CD1c-positive myeloid dendritic cell (primary cell): ENCODE measurements around the gene BATF2.
"Not testable (repeated sequence)": the region's sequence is repeated elsewhere in the genome, so short reads cannot be mapped to it uniquely, and the experiment has no call there.

Source experiments
- DNase-seq: peaks from one replicate; pipeline ENCODE4 v3.0.0-alpha.2; 2016; ENCODE audit errors: extremely low spot score

BATF2 gene, protein sequence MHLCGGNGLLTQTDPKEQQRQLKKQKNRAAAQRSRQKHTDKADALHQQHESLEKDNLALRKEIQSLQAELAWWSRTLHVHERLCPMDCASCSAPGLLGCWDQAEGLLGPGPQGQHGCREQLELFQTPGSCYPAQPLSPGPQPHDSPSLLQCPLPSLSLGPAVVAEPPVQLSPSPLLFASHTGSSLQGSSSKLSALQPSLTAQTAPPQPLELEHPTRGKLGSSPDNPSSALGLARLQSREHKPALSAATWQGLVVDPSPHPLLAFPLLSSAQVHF

DNA sequence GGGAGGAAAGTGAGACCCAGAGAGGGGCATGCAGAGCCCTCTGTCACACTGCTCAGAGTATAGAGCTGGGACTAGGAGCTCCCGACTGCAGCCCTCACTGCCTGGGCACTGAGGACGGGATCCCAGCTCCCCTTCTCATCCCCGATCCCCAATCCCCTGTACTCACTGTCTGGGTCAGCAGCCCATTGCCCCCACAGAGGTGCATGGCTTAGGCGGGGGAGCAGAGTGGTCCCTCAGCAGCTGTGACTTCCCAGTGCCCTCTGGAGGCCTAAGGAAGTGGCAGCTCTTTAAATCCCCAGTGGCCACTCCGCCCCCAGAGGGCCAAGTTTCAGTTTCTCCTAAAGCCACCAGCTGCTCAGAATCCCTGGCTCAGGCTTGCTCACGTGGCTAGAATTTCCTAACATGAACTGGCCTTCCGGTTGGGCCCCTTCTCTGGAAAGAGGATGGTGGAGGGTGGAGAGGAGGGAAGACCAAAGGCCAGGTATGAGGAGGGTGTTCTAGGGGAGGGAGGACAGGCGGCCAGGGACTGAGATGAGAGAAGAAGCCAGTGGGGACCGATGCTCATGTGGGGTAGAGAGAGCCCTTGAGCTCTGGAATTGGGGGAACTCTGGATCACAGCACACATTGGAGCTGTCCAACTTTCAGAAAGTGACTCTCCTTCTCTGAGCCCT lies at the start of gene BATF2:
TSS of gene BATF2 (minus strand) at position 262 of the 671 bp plus-strand sequence. CDS start at position 205, 57 bp downstream.
- peak; percentile 83 for DNase-seq

DNA sequence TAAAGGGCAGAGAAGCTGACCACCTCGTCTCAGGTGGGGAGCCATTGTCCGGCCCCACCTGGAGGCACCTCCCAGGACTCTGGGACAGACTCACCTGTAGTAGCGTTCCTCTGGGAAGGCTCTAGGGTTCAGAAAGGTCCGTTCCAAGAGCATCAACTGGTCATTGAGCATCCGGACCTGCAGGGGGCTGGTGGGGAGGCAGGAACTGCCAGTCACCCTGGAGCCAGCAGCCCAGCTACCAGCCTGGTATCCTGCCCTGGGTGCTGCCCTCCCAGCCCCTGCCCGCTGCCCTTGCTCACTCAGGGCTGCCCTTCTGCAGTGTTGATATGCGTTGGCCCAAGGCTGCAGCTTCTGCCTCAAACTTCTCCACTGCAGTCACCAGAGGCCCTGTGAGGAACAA lies 49.0 kb upstream of the BATF2 start:
- no peak for DNase-seq

DNA sequence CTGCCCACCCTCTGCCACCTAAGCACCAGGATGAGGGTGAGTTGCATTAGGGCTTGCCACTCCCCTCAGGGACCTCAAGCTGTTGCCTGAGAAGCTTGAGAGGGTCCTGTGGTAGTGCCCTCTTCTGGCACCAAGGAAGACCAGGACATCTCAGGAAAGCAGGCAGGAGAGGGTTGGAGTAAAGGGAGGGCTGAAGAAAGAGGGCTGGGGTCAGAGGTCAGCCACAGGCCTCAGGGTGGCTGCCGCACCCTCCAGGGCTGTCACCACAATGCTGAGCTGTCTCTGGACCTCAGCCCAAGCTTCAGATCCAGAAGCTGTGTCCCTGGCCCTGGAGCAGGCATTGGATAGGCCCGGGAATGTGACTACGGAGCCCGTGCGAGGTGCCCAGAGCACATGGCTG lies 48.3 kb upstream of the BATF2 start:
- no peak for DNase-seq

DNA sequence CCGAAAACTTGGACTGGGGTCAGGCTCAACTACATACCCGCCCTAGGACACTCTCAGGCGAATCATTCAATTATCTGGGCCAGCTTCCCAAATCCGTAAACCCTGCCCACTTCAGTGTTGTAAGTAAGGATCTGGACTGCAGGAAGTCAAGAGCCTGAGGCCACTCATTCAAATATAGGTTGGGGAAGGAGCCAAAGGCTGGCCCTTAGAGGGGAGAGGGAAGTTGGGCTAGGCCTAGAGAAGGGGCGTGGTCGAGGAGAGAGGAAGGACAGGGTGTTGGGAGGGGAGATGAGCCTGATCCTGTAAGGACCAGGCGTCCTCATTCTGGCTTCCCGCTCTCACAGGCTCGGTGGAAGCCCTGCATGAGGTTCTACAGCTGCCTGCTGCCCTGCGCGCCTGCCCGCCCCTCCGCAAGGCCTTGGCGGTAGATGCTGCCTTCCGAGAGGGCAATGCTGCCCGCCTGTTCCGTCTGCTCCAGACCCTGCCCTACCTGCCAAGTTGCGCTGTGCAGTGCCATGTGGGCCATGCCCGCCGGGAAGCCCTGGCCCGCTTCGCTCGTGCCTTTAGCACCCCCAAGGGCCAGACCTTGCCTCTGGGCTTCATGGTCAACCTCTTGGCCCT lies 47.2 kb upstream of the BATF2 start:
- peak; percentile 93 for DNase-seq

DNA sequence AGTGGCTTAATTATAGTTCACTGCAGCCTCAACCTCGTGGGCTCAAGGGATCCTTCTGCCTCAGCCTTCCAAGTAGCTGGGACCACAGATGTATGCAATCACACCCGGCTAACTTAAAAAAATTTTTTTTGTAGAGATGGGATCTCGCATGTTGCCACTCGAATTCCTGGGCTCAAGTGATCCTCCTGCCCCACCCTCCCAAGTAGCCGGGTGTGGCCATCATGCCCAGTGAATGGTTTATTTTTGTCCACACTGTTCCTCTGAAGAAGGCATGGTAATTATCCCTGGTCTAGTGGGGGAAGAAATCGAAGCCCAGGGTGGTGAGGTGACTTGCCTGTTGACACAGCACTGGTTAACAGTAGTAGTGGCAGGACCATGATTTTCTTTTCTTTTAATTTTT lies 46.1 kb upstream of the BATF2 start:
- no peak for DNase-seq

DNA sequence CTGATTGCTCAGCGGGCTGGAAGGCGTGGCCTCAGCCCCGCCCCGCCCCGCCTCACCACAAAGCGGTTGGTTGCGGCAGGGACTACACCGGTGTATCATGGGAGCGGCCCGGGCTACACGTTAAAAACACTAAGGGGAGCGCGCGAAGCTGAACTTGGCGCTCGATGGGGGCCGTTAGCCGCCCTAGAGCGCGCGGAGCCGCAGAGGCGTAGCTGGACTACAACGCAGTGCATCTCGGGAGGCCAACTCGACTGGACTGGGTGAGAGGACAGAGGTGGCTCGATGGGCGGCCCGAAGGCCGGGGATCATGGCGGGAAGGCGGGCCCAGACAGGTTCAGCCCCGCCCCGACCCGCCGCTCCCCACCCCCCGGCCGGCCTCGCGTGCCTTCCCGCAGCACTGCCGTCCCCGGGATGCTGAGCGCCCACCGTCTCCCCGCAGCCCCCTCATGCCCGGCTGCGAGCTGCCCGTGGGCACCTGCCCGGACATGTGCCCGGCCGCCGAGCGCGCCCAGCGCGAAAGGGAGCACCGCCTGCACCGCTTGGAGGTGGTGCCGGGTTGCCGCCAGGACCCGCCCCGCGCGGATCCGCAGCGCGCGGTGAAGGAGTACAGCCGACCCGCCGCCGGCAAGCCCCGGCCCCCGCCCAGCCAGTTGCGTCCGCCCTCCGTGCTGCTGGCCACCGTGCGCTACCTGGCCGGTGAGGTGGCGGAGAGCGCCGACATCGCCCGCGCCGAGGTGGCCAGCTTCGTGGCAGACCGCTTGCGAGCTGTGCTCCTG lies 44.3 kb upstream of the BATF2 start, which contains the start of gene SAC3D1:
TSS of gene SAC3D1 (plus strand) at position 364 of the 776 bp plus-strand sequence. CDS start at position 447, 83 bp downstream.
- peak; percentile 91 for DNase-seq

DNA sequence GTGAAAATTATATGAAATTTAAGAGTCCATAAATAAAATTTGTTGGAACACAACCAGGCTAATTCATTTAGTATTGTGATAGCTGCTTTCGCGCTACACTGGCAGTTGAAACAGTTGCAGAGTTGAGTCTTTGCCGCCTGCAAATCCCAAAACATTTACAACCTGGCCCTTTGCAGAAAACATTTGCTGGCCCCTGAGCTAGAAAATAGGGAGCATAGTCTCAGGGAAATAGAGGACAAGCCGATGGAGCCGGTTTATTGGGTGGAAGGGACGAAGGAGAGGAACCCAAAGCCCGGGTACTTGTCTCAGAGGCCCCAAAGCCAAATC lies 43.7 kb upstream of the BATF2 start:
- no peak for DNase-seq

DNA sequence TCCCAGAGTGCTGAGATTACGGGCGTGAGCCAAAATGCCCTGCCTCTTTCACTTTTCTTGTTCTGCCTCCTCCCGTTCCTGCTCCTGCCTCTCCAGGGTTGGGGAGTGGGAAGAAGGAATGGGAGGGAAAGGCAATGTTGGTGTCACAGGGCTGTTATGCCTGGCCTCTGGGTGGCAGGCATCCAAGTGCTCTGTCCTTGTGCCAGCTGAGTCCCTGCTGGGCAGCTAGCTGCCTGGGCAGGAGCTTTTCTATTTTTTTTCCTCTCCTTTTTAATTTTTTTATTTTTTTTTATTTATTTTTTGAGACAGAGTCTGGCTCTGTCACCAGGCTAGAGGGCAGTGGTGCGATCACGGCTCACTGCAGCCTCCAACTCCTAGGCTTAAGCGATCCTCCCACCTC lies 40.2 kb upstream of the BATF2 start:
- DNase-seq, result no peak

DNA sequence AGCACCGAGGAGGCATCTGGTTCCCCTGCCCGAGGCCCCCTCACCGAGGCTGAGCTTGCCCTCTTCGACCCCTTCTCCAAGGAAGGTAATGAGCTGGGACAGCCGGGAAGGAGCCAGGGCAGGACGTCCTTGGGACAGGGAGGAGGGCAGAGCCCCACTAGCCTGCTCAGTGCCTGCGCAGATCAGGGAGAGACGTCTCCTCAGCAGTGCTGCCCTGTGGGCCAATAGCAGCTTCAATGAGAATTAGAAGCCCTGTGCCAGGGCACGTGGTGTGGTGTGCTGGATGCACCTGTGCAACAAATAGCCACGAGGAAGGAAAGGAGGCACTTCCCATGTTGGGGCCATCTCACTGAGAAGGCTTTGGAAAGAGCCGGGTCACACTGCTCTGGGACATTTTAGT lies 38.8 kb upstream of the BATF2 start:
- no peak for DNase-seq

DNA sequence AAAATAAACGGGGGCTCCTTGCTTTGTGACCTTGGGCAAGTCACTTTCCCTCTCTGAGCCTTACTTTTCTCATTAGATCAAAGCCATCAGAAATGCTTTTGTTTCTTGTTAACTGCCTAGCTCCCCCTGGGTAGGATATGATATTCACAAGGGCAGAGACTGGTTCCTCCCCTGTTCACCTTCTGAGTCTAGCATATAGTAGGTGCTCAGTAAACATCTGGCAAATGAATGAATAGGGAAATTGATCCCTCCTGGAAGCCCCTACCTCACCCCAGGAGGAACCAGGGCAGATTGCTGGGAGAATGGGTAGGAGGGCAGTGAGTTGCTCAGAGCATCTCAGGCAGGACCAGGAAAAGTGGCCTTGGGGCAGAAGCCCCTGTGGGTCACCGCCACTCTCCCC lies 37.7 kb upstream of the BATF2 start:
- DNase-seq, result no peak

DNA sequence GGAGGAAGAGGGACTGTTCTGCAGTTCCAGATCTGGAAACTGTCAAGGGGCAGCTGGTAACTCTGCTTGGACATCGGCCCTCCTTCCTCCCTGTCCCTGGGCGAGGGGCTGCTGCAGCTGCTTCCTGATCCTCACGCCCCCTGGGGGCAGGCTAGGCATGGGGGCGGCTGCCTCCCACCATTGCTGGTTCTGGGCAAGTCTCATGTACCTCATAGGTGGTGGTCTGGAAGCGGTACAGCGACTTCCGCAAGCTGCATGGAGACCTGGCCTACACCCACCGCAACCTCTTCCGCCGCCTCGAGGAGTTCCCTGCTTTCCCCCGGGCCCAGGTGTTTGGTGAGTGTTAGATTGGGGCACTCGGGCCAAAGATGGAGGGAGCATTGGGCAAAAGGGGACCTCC lies 35.4 kb upstream of the BATF2 start:
- no peak for DNase-seq

DNA sequence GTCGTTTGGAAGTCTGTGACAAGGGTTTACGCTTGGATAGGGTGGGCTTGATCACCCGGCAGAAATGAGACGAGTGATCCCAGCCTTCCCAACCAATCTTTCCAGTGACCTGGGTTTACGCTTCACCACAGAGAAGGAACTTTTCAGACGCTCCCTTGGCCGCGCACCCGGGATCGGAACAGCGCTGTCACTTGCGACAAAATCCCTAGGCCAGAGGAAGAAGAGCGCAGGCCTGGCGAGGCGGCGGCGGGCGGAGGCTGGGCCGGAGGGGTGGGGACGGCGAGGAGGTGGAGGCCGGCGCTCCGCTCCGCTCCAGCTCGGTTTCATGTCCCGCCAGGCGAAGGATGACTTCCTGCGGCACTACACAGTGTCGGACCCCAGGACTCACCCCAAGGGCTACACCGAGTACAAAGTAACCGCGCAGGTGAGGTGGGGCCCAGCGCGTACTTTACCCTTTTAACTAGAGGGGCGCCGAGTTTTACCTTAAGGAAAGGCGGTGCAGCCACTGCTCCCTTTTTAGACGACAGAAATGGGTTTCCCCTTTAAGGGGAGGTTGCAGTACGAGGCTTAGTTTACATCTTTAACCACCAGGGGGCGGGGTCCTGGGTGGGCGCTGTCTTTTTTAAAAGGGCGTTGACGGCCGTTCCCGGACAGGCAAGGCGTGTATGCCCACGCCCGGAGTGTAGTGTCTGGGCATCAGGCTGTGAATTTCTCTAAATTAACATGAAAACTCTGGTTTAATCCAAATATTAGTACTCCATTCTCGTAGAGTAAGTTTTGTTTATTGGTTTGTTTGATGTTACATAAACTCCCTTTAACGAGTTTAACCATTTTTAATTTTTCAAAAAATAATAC lies 30.7 kb upstream of the BATF2 start, which contains the start of gene SNX15:
TSS of gene SNX15 (plus strand) at position 227 of the 855 bp plus-strand sequence. CDS start at position 326, 99 bp downstream.
- peak; percentile 98 for DNase-seq

DNA sequence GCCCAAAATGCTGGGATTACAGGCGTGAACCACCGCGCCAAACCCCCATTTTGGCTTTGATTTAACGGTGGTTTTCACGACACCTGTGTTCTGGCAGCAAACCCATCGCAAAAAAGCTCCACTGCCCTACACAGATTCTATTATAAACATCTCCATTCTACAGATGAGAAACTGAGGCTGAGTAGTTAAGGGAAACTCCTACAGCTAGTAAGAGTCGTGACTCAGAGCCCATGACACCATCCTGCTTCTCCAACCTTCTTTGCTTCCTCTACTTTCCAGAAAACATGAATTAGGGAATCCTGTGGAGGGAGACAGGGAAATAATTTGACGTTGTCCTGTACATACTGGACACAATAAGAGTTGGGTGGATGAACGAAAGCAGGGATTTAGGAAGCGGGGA lies 30.0 kb upstream of the BATF2 start:
- DNase-seq, result peak; percentile 10

DNA sequence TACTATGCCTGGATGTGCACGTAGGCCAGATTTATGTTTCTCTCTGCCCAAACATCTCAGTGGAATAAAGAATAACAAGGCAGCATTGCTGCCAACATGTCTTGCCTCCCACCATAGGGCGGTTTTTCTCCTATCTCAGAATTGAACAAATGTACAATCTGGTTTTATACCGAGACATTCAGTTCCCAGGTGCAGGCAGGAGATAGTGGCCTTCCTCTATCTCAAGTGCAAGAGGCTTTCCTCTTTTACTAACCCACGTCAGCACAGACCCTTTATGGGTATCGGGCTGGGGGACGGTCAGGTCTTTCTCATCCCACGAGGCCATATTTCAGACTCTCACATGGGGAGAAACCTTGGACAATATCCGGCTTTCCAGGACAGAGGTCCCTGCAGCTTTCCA lies 26.7 kb upstream of the BATF2 start:
- not testable (repeated sequence) for DNase-seq

DNA sequence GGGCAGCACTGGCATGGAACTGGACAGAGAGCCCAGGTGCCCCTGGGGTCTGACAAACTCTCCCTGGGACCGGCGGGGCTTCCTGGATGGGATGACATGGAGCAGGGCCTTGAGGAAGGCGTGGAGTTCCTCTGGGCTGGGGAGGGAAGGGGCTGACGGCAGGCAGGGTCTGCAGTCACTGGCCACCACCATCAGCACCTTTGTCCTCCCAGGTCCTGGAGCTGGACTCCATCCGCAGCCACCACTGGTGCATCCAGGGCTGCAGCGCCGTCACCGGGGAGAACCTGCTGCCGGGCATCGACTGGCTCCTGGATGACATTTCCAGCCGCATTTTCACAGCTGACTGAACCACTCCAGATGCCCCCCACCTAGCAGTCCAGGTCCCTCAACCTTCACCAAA lies 24.7 kb upstream of the BATF2 start:
- no peak for DNase-seq

DNA sequence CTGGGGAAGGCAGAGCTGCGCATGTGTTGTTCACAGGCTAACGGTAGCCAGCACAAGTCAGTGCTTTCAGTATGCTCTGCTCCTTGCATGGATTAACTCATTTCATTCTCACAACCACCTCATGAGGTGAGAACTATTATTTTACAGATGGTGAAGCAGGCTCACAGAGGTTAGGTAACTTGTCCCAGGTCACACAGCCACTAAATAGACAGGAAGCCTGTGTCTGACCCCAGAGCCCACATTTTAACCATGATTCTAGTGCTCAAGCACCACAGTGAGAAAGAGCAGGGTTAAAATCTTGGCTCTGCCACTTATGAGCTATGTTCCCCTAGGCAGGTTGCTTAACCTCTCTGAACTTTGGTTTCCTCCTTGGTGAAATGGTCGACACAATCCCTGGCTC lies 24.2 kb upstream of the BATF2 start:
- no peak for DNase-seq

DNA sequence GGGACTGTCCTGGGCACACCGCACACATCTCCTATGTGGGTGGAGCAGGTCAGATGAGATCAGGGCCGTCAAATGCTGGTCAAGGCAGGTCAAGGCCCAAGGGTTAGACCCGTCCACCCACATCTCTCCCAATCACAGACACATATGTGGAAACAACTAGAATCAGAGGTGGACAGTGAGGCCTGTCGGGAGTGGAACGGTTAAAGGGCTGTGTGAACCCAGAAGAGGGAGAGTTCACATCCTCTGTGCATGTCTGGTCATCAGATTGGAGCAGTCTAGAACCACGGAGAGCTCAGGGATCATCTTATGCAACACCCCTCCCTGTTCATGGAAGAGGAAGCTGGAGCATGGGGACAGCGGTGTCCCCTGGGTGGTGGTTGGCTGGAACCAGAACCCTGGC lies 23.1 kb upstream of the BATF2 start:
- DNase-seq, result no peak

DNA sequence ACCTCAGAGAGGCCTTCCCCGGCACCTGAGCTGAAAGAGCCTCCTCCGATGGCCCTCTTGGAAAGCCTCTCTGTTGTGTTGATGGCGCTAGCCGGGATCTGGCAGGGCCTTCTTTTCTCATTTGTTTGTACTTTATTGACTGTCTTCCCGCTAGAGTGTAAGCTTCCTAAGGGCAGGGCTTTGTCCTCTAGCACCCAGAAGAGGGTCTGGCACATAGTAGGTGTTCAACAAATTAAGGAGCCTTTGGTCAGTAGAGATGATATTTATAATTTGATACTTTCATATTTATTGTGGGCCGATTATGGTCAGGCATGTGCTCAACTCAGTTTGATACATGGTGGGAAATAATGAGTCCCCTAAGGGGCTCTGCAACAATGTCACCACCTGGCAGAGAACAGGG lies 21.2 kb upstream of the BATF2 start:
- no peak for DNase-seq

DNA sequence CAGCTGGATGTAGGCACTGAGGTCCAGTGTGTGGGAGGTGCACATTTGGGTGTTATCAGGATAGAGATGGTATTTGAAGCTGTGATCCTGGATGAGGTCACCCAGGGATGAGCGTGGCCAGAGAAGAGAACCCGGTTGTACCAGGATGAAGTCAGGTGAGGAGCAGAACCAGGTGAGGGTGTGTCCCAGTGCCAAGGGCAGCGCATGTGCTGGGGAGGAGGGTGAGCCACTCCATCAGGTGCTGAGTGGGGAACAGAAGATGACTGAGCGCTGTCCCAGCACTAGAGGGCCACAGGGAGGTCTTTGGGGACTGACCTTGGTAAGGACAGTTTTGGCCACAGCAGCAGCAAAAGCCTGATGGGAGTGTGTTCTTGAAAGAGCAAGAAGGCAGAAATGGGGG lies 19.9 kb upstream of the BATF2 start:
- no peak for DNase-seq

DNA sequence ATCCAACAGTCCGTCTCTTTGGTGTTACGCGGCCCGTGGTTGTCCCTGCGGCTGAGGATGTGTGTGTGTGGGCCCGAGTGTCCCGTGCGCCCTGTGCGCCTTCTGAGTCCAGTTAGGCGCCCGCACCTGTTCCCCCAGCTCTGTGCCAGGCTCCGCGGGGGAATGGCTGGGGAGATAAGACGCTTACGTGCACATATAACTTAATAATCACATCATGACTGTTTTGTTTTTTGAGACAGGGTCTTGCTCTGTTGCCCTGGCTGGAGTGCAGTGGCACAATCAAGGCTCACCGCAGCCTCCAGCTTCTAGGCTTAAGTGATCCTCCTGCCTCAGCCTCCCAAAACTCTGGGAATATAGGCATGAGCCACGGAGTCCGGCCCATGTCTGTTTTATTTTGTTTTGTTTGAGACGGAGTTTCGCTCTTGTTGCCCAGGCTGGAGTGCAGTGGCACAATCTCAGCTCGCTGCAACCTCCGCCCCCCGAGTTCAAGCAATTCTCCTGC lies 18.0 kb upstream of the BATF2 start:
- no peak for DNase-seq
